Erythroblast (primary cell): ENCODE results near the gene ACSL1.

Experiments
- GATA1 ChIP-seq: IDR thresholded peaks from 2 replicates; pipeline ENCODE4 v1.6.1; 2011; ENCODE audit warnings: low read depth, mild to moderate bottlenecking, control low read depth, low read length, moderate library complexity
- POLR2A ChIP-seq: IDR thresholded peaks from 2 replicates; pipeline ENCODE4 v1.6.1; 2011; ENCODE audit warnings: mild to moderate bottlenecking, low read length

DNA sequence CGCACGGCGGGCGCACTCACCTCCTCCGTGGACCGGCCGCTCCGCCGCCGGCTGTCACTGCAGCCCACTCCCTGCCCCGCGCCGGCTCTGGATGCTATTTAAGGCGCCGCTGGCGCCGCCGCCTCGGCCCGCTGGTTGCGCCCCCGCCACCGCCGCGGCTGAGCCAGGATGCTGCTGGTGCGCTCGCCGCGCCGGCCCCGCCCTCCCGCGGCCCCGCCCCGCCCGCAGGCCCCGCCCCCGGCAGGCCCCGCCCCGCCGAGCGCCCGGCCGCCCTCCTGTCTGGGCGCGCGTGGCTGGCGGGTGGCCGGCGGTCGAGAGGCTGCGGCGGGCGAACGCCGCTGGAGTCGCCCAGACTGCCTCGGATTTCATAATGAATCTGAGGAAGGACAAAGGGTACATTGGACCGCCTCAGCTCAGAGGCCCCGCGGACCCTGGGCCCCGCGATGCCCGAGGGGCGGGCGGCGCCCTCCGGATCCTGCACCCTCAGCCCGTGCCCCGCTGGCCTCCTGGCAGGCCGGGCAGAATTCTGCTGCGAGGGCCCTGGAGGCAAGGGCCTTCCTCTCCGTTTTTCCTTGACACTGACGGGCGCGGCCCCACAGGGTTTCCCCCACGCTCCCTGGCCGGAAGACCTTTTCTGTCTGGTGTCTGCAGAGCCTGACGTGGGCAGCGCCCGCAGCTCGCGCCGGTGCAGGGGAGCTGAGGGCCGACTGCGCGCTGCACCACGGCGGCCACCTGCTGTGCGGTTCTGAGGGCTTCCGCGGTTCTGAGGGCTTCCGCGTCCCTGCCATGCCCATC lies at the start of gene ACSL1:
- peak; percentile 67 for TF ChIP-seq POLR2A
- TF ChIP-seq GATA1, result no peak
